H9 (cell line): ENCODE measurements around the gene ZGRF1. TPM values are rescaled to one million over a fixed set of nuclear protein-coding genes. Genes with fewer than 3 reads are reported as not detected.

Experiments
- DNase-seq: peaks from one replicate; pipeline ENCODE4 v3.0.0-alpha.2; 2017
- H2AFZ ChIP-seq: one replicate; pipeline ENCODE4 v1.6.1; 2013; ENCODE audit warnings: mild to moderate bottlenecking, low read length, control low read depth, moderate library complexity
- H2AK5ac ChIP-seq: 2 replicates; pipeline ENCODE4 v1.6.1; 2013; ENCODE audit warnings: low read length, control low read depth, mixed read lengths; ENCODE audit not compliant: insufficient read length
- H2BK120ac ChIP-seq: one replicate; pipeline ENCODE4 v1.6.1; 2013; ENCODE audit warnings: low read depth, mild to moderate bottlenecking, low read length, control low read depth, inconsistent platforms; ENCODE audit not compliant: poor library complexity, severe bottlenecking
- H2BK12ac ChIP-seq: 2 replicates; pipeline ENCODE4 v1.6.1; 2013; ENCODE audit warnings: low read length, control low read depth, mixed read lengths, low read depth; ENCODE audit not compliant: insufficient read length
- H2BK15ac ChIP-seq: 2 replicates; pipeline ENCODE4 v1.6.1; 2013; ENCODE audit warnings: low read depth, low read length, control low read depth
- H2BK20ac ChIP-seq: one replicate; pipeline ENCODE4 v1.6.1; 2013; ENCODE audit warnings: low read depth, mild to moderate bottlenecking, low read length, control low read depth, inconsistent platforms; ENCODE audit not compliant: poor library complexity, severe bottlenecking
- H2BK5ac ChIP-seq: 2 replicates; pipeline ENCODE4 v1.6.1; 2013; ENCODE audit warnings: low read length, control low read depth, mixed read lengths; ENCODE audit not compliant: insufficient read length
- H3K14ac ChIP-seq: 2 replicates; pipeline ENCODE4 v1.6.1; 2013; ENCODE audit warnings: low read length, control low read depth; ENCODE audit not compliant: insufficient read depth
- H3K18ac ChIP-seq: 2 replicates; pipeline ENCODE4 v1.6.1; 2013; ENCODE audit warnings: low read depth, mild to moderate bottlenecking, mixed read lengths, low read length, control low read depth; ENCODE audit not compliant: insufficient read length
- H3K23ac ChIP-seq: 2 replicates; pipeline ENCODE4 v1.6.1; 2013; ENCODE audit warnings: low read length, control low read depth, mixed read lengths, low read depth; ENCODE audit not compliant: insufficient read length
- H3K23me2 ChIP-seq: 2 replicates; pipeline ENCODE4 v1.6.1; 2013; ENCODE audit warnings: low read depth, mild to moderate bottlenecking, mixed read lengths, low read length, control low read depth; ENCODE audit not compliant: insufficient read length, poor library complexity, severe bottlenecking
- H3K27ac ChIP-seq: 2 replicates; pipeline ENCODE4 v1.5.1; 2013; ENCODE audit warnings: low read length, control low read depth, mixed read lengths, low read depth; ENCODE audit not compliant: insufficient read length
- H3K27me3 ChIP-seq: 2 replicates; pipeline ENCODE4 v1.6.1; 2013; ENCODE audit warnings: low read length, control low read depth, inconsistent platforms; ENCODE audit not compliant: insufficient read depth
- H3K4ac ChIP-seq: 2 replicates; pipeline ENCODE4 v1.6.1; 2013; ENCODE audit warnings: low read depth, mild to moderate bottlenecking, control low read depth, inconsistent platforms, low read length, moderate library complexity
- H3K4me1 ChIP-seq: 2 replicates; pipeline ENCODE4 v1.6.1; 2013; ENCODE audit warnings: low read length, control low read depth, inconsistent platforms; ENCODE audit not compliant: insufficient read depth
- H3K4me2 ChIP-seq: 2 replicates; pipeline ENCODE4 v1.6.1; 2013; ENCODE audit warnings: low read length, control low read depth, mixed read lengths; ENCODE audit not compliant: insufficient read length, insufficient read depth
- H3K56ac ChIP-seq: 2 replicates; pipeline ENCODE4 v1.6.1; 2013; ENCODE audit warnings: low read depth, mild to moderate bottlenecking, mixed read lengths, low read length, control low read depth; ENCODE audit not compliant: insufficient read length
- H3K79me1 ChIP-seq: 2 replicates; pipeline ENCODE4 v1.6.1; 2013; ENCODE audit warnings: low read depth, mild to moderate bottlenecking, moderate library complexity, low read length, control low read depth, inconsistent platforms; ENCODE audit not compliant: insufficient read depth, poor library complexity, severe bottlenecking
- H3K79me2 ChIP-seq: 2 replicates; pipeline ENCODE4 v1.6.1; 2013; ENCODE audit warnings: low read length, control low read depth, inconsistent platforms; ENCODE audit not compliant: insufficient read depth
- H3K9ac ChIP-seq: 2 replicates; pipeline ENCODE4 v1.6.1; 2013; ENCODE audit warnings: low read length, control low read depth, mixed read lengths; ENCODE audit not compliant: insufficient read length; ENCODE audit errors: extremely low read depth
- H3K9me3 ChIP-seq: one replicate; pipeline ENCODE4 v1.6.1; 2013; ENCODE audit warnings: low read depth, low read length, inconsistent platforms; ENCODE audit not compliant: control insufficient read depth
- H3T11ph ChIP-seq: one replicate; pipeline ENCODE4 v1.6.1; 2013; ENCODE audit warnings: mild to moderate bottlenecking, low read length, control low read depth, inconsistent platforms
- H4K20me1 ChIP-seq: one replicate; pipeline ENCODE4 v1.6.1; 2013; ENCODE audit not compliant: control insufficient read depth, insufficient read length, insufficient read depth
- H4K5ac ChIP-seq: 2 replicates; pipeline ENCODE4 v1.6.1; 2013; ENCODE audit warnings: low read depth, mild to moderate bottlenecking, mixed read lengths, low read length, control low read depth; ENCODE audit not compliant: insufficient read length
- H4K8ac ChIP-seq: replicated peaks from 2 replicates; pipeline ENCODE4 v1.6.1; 2013; ENCODE audit warnings: low read length, control low read depth, mixed read lengths, low read depth; ENCODE audit not compliant: insufficient read length
- H4K91ac ChIP-seq: 2 replicates; pipeline ENCODE4 v1.6.1; 2013; ENCODE audit warnings: low read depth, mild to moderate bottlenecking, moderate library complexity, mixed read lengths, low read length, control low read depth; ENCODE audit not compliant: insufficient read length
- H3K27ac Mint-ChIP-seq, 3 experiments: 2 replicates in 2 of 3; 3 replicates in 1 of 3; pipeline ENCODE4 v1.8.0; 2020 to 2021; ENCODE audit warnings: mixed read lengths in 3 of 3, mild to moderate bottlenecking in 1 of 3, moderate library complexity in 1 of 3
- H3K27me3 Mint-ChIP-seq: 2 replicates; pipeline ENCODE4 v1.8.0; 2021; ENCODE audit warnings: low read depth, mild to moderate bottlenecking, moderate library complexity, mixed read lengths
- H3K36me3 Mint-ChIP-seq, 3 experiments: 2 replicates in 2 of 3; 3 replicates in 1 of 3; pipeline ENCODE4 v1.8.0; 2020 to 2021; ENCODE audit warnings: low read depth in 3 of 3, mixed read lengths in 3 of 3; ENCODE audit not compliant: insufficient read depth in 1 of 3
- H3K4me1 Mint-ChIP-seq, 2 experiments: 2 replicates each; pipeline ENCODE4 v1.8.0; 2020; ENCODE audit warnings: mixed read lengths in 2 of 2
- H3K4me3 Mint-ChIP-seq, 2 experiments: 2 replicates in 1 of 2; 3 replicates in 1 of 2; pipeline ENCODE4 v1.8.0; 2020 to 2021; ENCODE audit warnings: mild to moderate bottlenecking in 2 of 2, mixed read lengths in 2 of 2, moderate library complexity in 1 of 2
- H3K9me3 Mint-ChIP-seq, 2 experiments: 2 replicates in 1 of 2; 3 replicates in 1 of 2; pipeline ENCODE4 v1.8.0; 2020; ENCODE audit warnings: mild to moderate bottlenecking in 2 of 2, mixed read lengths in 2 of 2, moderate library complexity in 1 of 2
- WGBS: extraction: QIAGEN DNeasy Blood & Tissue Kit; methylation state at CpG from one replicate; pipeline ENCODE4 v1.1.7; 2013; ENCODE audit warnings: missing lambda C conversion rate, low lambda C conversion rate, mixed read lengths; ENCODE audit not compliant: insufficient read length; ENCODE audit errors: extremely low coverage; 5-methylcytosine and 5-hydroxymethylcytosine counted together
- total RNA-seq: library from RNA; stranded (reverse); gene quantifications from 2 replicates; pipeline ENCODE4 v1.2.1, GENCODE V29; 2021
- TF ChIP-seq, protein P1 (sequence below): fragments of 200-600 bp; sonication (generic); conservative IDR thresholded peaks from 3 replicates; pipeline ENCODE4 v1.8.0; 2021; ENCODE audit warnings: antibody characterized with exemption, mild to moderate bottlenecking

ZGRF1 gene
- total RNA-seq, 1 experiment from 2014 or later = 38.3 TPM

- peak overlapping the region; percentile 39 for H3K4me2 ChIP-seq
- no peak overlapping the region for H4K5ac ChIP-seq
- DNase-seq = no peak
- H3K9ac ChIP-seq = peak overlapping the region; percentile 50
- no peaks in the 10 kb centered on the region for H3K27me3 ChIP-seq
- H3K18ac ChIP-seq = no peak overlapping the region
- H2BK20ac ChIP-seq = no peak overlapping the region
- H3K4me1 Mint-ChIP-seq = peaks cover 35 to 40% of the 10 kb centered on the region in 2 experiments
- H3K56ac ChIP-seq = no peak overlapping the region
- no peaks in the 10 kb centered on the region for H3K23me2 ChIP-seq
- no peak overlapping the region for H3K14ac ChIP-seq
- H4K8ac ChIP-seq = no peak overlapping the region
- no peak overlapping the region for H2BK12ac ChIP-seq
- peaks cover 9 to 19% of the 10 kb centered on the region in 2 experiments; a peak in 4 of 5 replicates for H3K9me3 Mint-ChIP-seq
- peaks cover 33 to 43% (median 37%) of the 10 kb centered on the region in 3 experiments for H3K36me3 Mint-ChIP-seq
- no CpG with 5 or more reads among the region's 2 CpGs for WGBS
- H3K4me3 Mint-ChIP-seq = peak overlapping the region; percentile 93 to 97
- TF ChIP-seq, protein P1, sequence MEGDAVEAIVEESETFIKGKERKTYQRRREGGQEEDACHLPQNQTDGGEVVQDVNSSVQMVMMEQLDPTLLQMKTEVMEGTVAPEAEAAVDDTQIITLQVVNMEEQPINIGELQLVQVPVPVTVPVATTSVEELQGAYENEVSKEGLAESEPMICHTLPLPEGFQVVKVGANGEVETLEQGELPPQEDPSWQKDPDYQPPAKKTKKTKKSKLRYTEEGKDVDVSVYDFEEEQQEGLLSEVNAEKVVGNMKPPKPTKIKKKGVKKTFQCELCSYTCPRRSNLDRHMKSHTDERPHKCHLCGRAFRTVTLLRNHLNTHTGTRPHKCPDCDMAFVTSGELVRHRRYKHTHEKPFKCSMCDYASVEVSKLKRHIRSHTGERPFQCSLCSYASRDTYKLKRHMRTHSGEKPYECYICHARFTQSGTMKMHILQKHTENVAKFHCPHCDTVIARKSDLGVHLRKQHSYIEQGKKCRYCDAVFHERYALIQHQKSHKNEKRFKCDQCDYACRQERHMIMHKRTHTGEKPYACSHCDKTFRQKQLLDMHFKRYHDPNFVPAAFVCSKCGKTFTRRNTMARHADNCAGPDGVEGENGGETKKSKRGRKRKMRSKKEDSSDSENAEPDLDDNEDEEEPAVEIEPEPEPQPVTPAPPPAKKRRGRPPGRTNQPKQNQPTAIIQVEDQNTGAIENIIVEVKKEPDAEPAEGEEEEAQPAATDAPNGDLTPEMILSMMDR = no peak
- no peaks in the 10 kb centered on the region; the same call in 1 of the 2 replicates for H3K4me1 ChIP-seq
- H3K79me2 ChIP-seq = no peaks in the 10 kb centered on the region; the same call in 1 of the 2 replicates
- no peak overlapping the region for H3K4ac ChIP-seq
- H2BK15ac ChIP-seq = no peak overlapping the region
- H3T11ph ChIP-seq = no peak overlapping the region
- peaks cover 9% of the 10 kb centered on the region for H3K27me3 Mint-ChIP-seq
- H4K91ac ChIP-seq = no peak overlapping the region
- no peak overlapping the region for H3K23ac ChIP-seq
- no peaks in the 10 kb centered on the region for H4K20me1 ChIP-seq
- H2AFZ ChIP-seq = no peak overlapping the region
- no peak overlapping the region for H2BK120ac ChIP-seq
- H2BK5ac ChIP-seq = no peak overlapping the region
- H3K9me3 ChIP-seq = no peaks in the 10 kb centered on the region
- H2AK5ac ChIP-seq = no peak overlapping the region
- H3K27ac ChIP-seq = peak overlapping the region; percentile 85
- H3K79me1 ChIP-seq = no peaks in the 10 kb centered on the region
- peak overlapping the region; percentile 93 to 100 (median 99) for H3K27ac Mint-ChIP-seq
Measured at GRCh38 chr4:112649055-112649408, 12.3 kb upstream of the ZGRF1 start.
